Tibial artery (tissue), 4 donors: ENCODE measurements around the gene PBX1.

Experiments
- DNase-seq, 2 donors: peaks; one replicate each; pipeline ENCODE4 v3.0.0-alpha.2; 2019
- H3K27ac ChIP-seq, 2 donors: fragments of 200-600 bp; sonication (generic) in 1 of 2; 1 replicate in 1 of 2; 2 replicates in 1 of 2; pipeline ENCODE4 v1.5.1; 2018 to 2019; ENCODE audit warnings: mild to moderate bottlenecking in 1 of 2
- H3K27me3 ChIP-seq, 2 donors: fragments of 200-600 bp; sonication (generic) in 1 of 2; one replicate each; pipeline versions ENCODE4 v1.5.1 to v1.6.0; 2016 to 2019
- H3K36me3 ChIP-seq, 3 donors: fragments of 200-600 bp; sonication (generic) in 2 of 3; one replicate each; pipeline ENCODE4 v1.5.1; 2016 to 2019; ENCODE audit warnings: mild to moderate bottlenecking in 2 of 3
- H3K4me1 ChIP-seq, 4 donors: fragments of 200-600 bp; sonication (generic) in 2 of 4; 1 replicate in 3 of 4; 2 replicates in 1 of 4; pipeline ENCODE4 v1.5.1; 2016 to 2019
- H3K4me3 ChIP-seq, 2 donors: fragments of 200-600 bp; sonication (generic) in 1 of 2; 1 replicate in 1 of 2; 2 replicates in 1 of 2; pipeline ENCODE4 v1.5.1; 2018 to 2019; ENCODE audit warnings: mild to moderate bottlenecking in 2 of 2
- H3K9me3 ChIP-seq, 3 donors: fragments of 200-600 bp; sonication (generic) in 1 of 3; one replicate each; pipeline ENCODE4 v1.5.1; 2016 to 2019
- intact Hi-C: fragments of 100-400 bp; cut with DNase I; formaldehyde crosslinking; loops from one replicate; pipeline ENCODE4 v1.15.0; 2023; ENCODE audit warnings: low total_unique reads
- TF ChIP-seq, protein P1 (sequence below), 2 experiments: fragments of 200-600 bp in 1 of 2; fragments of 450-650 bp in 1 of 2; IDR thresholded peaks; one replicate each; pipeline ENCODE4 v1.5.1; 2017 to 2019; ENCODE audit warnings: antibody characterized with exemption in 2 of 2, mild to moderate bottlenecking in 1 of 2, moderate library complexity in 1 of 2

The PBX1 gene

GRCh38 chr1:164702216-164702615, 143.2 kb downstream of the PBX1 start:
- TF ChIP-seq, protein P1, sequence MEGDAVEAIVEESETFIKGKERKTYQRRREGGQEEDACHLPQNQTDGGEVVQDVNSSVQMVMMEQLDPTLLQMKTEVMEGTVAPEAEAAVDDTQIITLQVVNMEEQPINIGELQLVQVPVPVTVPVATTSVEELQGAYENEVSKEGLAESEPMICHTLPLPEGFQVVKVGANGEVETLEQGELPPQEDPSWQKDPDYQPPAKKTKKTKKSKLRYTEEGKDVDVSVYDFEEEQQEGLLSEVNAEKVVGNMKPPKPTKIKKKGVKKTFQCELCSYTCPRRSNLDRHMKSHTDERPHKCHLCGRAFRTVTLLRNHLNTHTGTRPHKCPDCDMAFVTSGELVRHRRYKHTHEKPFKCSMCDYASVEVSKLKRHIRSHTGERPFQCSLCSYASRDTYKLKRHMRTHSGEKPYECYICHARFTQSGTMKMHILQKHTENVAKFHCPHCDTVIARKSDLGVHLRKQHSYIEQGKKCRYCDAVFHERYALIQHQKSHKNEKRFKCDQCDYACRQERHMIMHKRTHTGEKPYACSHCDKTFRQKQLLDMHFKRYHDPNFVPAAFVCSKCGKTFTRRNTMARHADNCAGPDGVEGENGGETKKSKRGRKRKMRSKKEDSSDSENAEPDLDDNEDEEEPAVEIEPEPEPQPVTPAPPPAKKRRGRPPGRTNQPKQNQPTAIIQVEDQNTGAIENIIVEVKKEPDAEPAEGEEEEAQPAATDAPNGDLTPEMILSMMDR (IDR thresholded peaks at IDR 0.05), result no peak
- Histone ChIP-seq H3K36me3 (no peaks in the 10 kb centered on the region), H3K27me3 (no peaks in the 10 kb centered on the region), H3K9me3 (no peaks in the 10 kb centered on the region), H3K27ac (no peak overlapping the region), H3K4me3 (no peak overlapping the region), H3K4me1 (peaks cover 0 to 38% (median 21%) of the 10 kb centered on the region in 4 donors)
- no peak for DNase-seq
- intact Hi-C loops, result loop anchor here (10.0 kb wide), 1 partner anchor 73 kb away; no protein-coding TSS in a partner anchor

DNA sequence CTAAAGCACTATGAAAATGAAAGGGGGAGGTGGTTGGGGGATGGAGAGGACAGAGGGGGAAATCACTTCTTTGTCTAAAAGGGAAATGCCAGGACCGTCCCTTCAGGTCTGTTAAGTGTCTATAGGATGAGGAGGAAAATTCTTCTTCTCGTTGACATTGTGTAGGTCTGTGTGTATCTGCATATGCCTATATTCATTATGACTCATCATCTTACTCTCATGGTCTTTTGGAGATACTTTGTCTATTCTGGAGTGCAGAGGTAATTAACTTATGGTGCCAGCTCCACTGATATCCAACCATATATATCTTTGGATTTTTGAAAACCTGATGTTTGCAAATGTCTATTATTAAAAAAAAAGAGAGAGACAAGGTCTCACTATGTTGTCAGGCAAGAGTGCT, 143.7 kb downstream of the PBX1 start:
- no peak overlapping the region for H3K4me3 ChIP-seq
- H3K27ac ChIP-seq, result no peak overlapping the region
- TF ChIP-seq, protein P1 (IDR thresholded peaks at IDR 0.05), result no peak
- no peaks in the 10 kb centered on the region for H3K36me3 ChIP-seq
- peaks cover 0 to 42% (median 26%) of the 10 kb centered on the region in 4 donors for H3K4me1 ChIP-seq
- intact Hi-C loops, result loop anchor here (10.0 kb wide), 1 partner anchor 72 kb away; no protein-coding TSS in a partner anchor
- no peaks in the 10 kb centered on the region for H3K9me3 ChIP-seq
- no peaks in the 10 kb centered on the region for H3K27me3 ChIP-seq
- DNase-seq, result no peak

- Histone ChIP-seq H3K27ac (no peak overlapping the region), H3K4me1 (peaks cover 0 to 50% (median 33%) of the 10 kb centered on the region in 4 donors), H3K27me3 (no peaks in the 10 kb centered on the region), H3K36me3 (no peaks in the 10 kb centered on the region), H3K4me3 (no peak overlapping the region), H3K9me3 (no peaks in the 10 kb centered on the region)
- intact Hi-C loops, result loop anchor here (10.0 kb wide), 1 partner anchor 71 kb away; no protein-coding TSS in a partner anchor
- TF ChIP-seq, protein P1 (IDR thresholded peaks at IDR 0.05), result no peak
- no peak for DNase-seq
These were observed 144.5 kb downstream of the PBX1 start for GRCh38 chr1:164703463-164703862.

DNA sequence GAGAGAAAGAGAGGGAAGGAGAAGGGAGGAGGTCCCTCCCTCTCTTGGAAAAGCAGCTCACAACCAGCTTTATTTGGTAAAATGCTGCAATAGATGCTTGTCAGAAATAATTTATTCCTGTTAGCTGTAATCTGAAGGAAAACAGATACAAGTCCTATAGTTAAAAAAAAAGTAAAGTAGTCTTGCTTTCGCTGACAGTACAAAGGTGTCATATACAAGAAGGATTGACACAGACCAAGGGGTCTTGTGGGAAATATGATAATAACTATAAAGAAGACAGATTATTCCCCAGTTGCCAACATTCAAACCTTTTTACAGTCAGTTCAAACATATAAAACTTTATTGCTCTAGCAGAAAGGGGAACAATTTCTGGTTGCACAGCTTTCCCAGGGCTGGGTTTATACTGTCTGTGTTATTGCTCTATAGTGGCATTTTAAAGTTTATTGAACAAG, 145.0 kb downstream of the PBX1 start:
- Histone ChIP-seq H3K27me3 (no peaks in the 10 kb centered on the region), H3K4me3 (no peak overlapping the region), H3K27ac (no peak overlapping the region), H3K4me1 (peaks cover 0 to 55% (median 38%) of the 10 kb centered on the region in 4 donors), H3K9me3 (no peaks in the 10 kb centered on the region), H3K36me3 (no peaks in the 10 kb centered on the region)
- intact Hi-C loops, result loop anchor here (10.0 kb wide), 1 partner anchor 71 kb away; no protein-coding TSS in a partner anchor
- DNase-seq, result no peak
- TF ChIP-seq, protein P1 (IDR thresholded peaks at IDR 0.05), result no peak

DNA sequence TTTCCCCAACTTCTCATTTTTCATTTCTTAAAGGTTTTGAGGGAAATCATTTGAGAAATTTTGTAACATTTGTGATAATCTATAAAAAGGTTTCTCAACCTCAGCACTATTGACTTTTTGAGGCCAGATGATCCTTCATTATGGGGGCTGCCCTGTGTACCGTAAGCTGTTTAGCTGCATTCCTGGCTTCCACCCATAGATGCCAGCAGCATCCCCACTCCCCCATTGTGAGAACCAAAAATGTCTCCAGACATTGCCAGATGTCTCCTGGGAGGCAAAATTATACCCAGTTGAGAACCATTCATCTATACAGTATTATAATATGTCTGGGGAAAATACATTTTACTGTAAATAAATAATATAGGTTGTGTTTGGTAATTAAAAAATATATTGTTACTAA, 146.0 kb downstream of the PBX1 start:
- DNase-seq, result no peak
- intact Hi-C loops, result loop anchor here (5.0 to 10.0 kb wide), 2 partner anchors 42 to 70 kb away; no protein-coding TSS in a partner anchor
- Histone ChIP-seq H3K9me3 (no peaks in the 10 kb centered on the region), H3K27me3 (no peaks in the 10 kb centered on the region), H3K4me1 (peaks cover 0 to 59% (median 41%) of the 10 kb centered on the region in 4 donors), H3K36me3 (no peaks in the 10 kb centered on the region), H3K4me3 (no peak overlapping the region), H3K27ac (no peak overlapping the region)
- TF ChIP-seq, protein P1 (IDR thresholded peaks at IDR 0.05), result no peak
